H1 (cell line): ENCODE results near the gene KLHL2. TPM values are rescaled to one million over a fixed set of nuclear protein-coding genes. Genes with fewer than 3 reads are reported as not detected.

Source experiments
- CTCF ChIA-PET: fragments of 300-600 bp; sonication (Branson Sonifier 250); formaldehyde crosslinking; loops from one replicate; lab custom pipeline; 2021; ENCODE audit not compliant: partially characterized antibody; lab: Charles Lee
- POLR2A ChIA-PET: fragments of 300-600 bp; sonication (Branson Sonifier 250); formaldehyde crosslinking; loops from one replicate; lab custom pipeline; 2021; ENCODE audit warnings: inconsistent platforms; ENCODE audit not compliant: partially characterized antibody; lab: Charles Lee
- DNase-seq, 2 experiments: peaks; one replicate each; pipeline versions ENCODE4 v3.0.0 to v3.0.0-alpha.2; 2010 to 2022; ENCODE audit warnings: low spot score in 2 of 2, low read depth in 1 of 2, mixed read lengths in 1 of 2
- FAIRE-seq: peaks from 2 replicates; lab custom pipeline; 2011; peaks lifted over from hg19 to GRCh38; lab: Jason Lieb, UNC
- H2AFZ ChIP-seq: 2 replicates; pipeline ENCODE4 v1.8.1; 2012; ENCODE audit warnings: low read length, inconsistent platforms
- H2AK5ac ChIP-seq: 2 replicates; pipeline ENCODE4 v1.6.1; 2013; ENCODE audit warnings: low read depth, low read length
- H2BK120ac ChIP-seq: replicated peaks from 2 replicates; pipeline ENCODE3; 2013; ENCODE audit warnings: low read depth, low read length, inconsistent platforms
- H2BK12ac ChIP-seq: 2 replicates; pipeline ENCODE4 v1.6.1; 2013; ENCODE audit warnings: low read depth, low read length
- H2BK15ac ChIP-seq: 2 replicates; pipeline ENCODE4 v1.6.1; 2013; ENCODE audit warnings: low read length
- H2BK20ac ChIP-seq: 2 replicates; pipeline ENCODE4 v1.6.1; 2013; ENCODE audit warnings: low read length
- H2BK5ac ChIP-seq: 2 replicates; pipeline ENCODE4 v1.6.1; 2013; ENCODE audit warnings: low read depth, low read length
- H3K14ac ChIP-seq: 2 replicates; pipeline ENCODE4 v1.6.1; 2013; ENCODE audit warnings: inconsistent platforms; ENCODE audit not compliant: insufficient read length
- H3K18ac ChIP-seq: 2 replicates; pipeline ENCODE4 v1.6.1; 2013; ENCODE audit warnings: low read length; ENCODE audit errors: extremely low read depth
- H3K23ac ChIP-seq: 2 replicates; pipeline ENCODE4 v1.6.1; 2013; ENCODE audit warnings: inconsistent platforms; ENCODE audit not compliant: insufficient read length
- H3K23me2 ChIP-seq: 2 replicates; pipeline ENCODE4 v1.6.1; 2013; ENCODE audit warnings: low read depth, low read length
- H3K27ac ChIP-seq: 2 replicates; pipeline ENCODE4 v1.6.1; 2011; ENCODE audit warnings: low read depth, low read length, inconsistent platforms
- H3K27me3 ChIP-seq, 4 experiments: replicated peaks in 1 of 4; 1 replicate in 1 of 4; 2 replicates in 3 of 4; pipeline versions ENCODE4 v1.6.1 to v1.8.1; 2011 to 2013; ENCODE audit warnings: low read length in 3 of 4, mild to moderate bottlenecking in 3 of 4, inconsistent platforms in 2 of 4, mixed read lengths in 2 of 4, moderate library complexity in 1 of 4; ENCODE audit not compliant: control insufficient read depth in 3 of 4, insufficient read depth in 3 of 4; ENCODE audit errors: extremely low read depth in 1 of 4
- H3K36me3 ChIP-seq, 4 experiments: 2 replicates each; pipeline versions ENCODE4 v1.6.1 to v1.8.1; 2011 to 2013; ENCODE audit warnings: mild to moderate bottlenecking in 4 of 4, low read length in 3 of 4, moderate library complexity in 2 of 4, control low read depth in 1 of 4, inconsistent platforms in 1 of 4; ENCODE audit not compliant: insufficient read depth in 4 of 4, control insufficient read depth in 2 of 4
- H3K4ac ChIP-seq: replicated peaks from 2 replicates; pipeline ENCODE3; 2013; ENCODE audit warnings: low read length, low read depth, mixed read lengths, inconsistent platforms; ENCODE audit not compliant: insufficient read length
- H3K4me1 ChIP-seq, 4 experiments: replicated peaks in 1 of 4; 1 replicate in 1 of 4; 2 replicates in 3 of 4; pipeline versions ENCODE4 v1.6.1 to v1.8.1; 2011 to 2013; ENCODE audit warnings: low read length in 3 of 4, inconsistent platforms in 2 of 4, mixed read lengths in 1 of 4; ENCODE audit not compliant: insufficient read depth in 4 of 4, control insufficient read depth in 3 of 4
- H3K4me2 ChIP-seq, 2 experiments: 2 replicates each; pipeline versions ENCODE4 v1.6.1 to v1.8.1; 2011 to 2013; ENCODE audit warnings: low read depth in 2 of 2, low read length in 2 of 2, control low read depth in 1 of 2, inconsistent platforms in 1 of 2, mild to moderate bottlenecking in 1 of 2; ENCODE audit not compliant: insufficient read depth in 1 of 2
- H3K4me3 ChIP-seq, 4 experiments: fragments of 200-600, 300-600 bp in 1 of 4; sonication (generic), shearing (Covaris generic), sonication (Bioruptor Twin) in 1 of 4; 2 replicates each; pipeline versions ENCODE4 v1.5.1 to v1.8.1; 2011 to 2016; ENCODE audit warnings: low read length in 4 of 4, low read depth in 3 of 4, control low read depth in 2 of 4, inconsistent platforms in 2 of 4, mild to moderate bottlenecking in 2 of 4, mixed read lengths in 1 of 4, moderate library complexity in 1 of 4; ENCODE audit not compliant: insufficient read depth in 2 of 4; ENCODE audit errors: extremely low read depth in 1 of 4
- H3K56ac ChIP-seq: replicated peaks from 2 replicates; pipeline ENCODE3; 2013; ENCODE audit warnings: low read depth, mild to moderate bottlenecking, mixed read lengths, low read length, inconsistent platforms; ENCODE audit not compliant: insufficient read length
- H3K79me1 ChIP-seq: 2 replicates; pipeline ENCODE4 v1.6.1; 2013; ENCODE audit warnings: low read depth, low read length, control low read depth
- H3K79me2 ChIP-seq, 2 experiments: 2 replicates each; pipeline versions ENCODE4 v1.6.1 to v1.8.1; 2012 to 2013; ENCODE audit warnings: low read length in 2 of 2, mild to moderate bottlenecking in 2 of 2, inconsistent platforms in 1 of 2; ENCODE audit not compliant: insufficient read depth in 2 of 2, control insufficient read depth in 1 of 2
- H3K9ac ChIP-seq, 4 experiments: replicated peaks in 1 of 4; 1 replicate in 1 of 4; 2 replicates in 3 of 4; pipeline versions ENCODE4 v1.6.1 to v1.8.1; 2011 to 2013; ENCODE audit warnings: low read depth in 3 of 4, low read length in 3 of 4, control low read depth in 2 of 4, mild to moderate bottlenecking in 2 of 4, moderate library complexity in 2 of 4, inconsistent platforms in 1 of 4; ENCODE audit errors: extremely low read depth in 1 of 4
- H3K9me3 ChIP-seq, 2 experiments: 2 replicates each; pipeline versions ENCODE4 v1.6.1 to v1.8.1; 2012 to 2013; ENCODE audit warnings: mild to moderate bottlenecking in 2 of 2, moderate library complexity in 2 of 2, control low read depth in 1 of 2, inconsistent platforms in 1 of 2, low read depth in 1 of 2, low read length in 1 of 2, mixed read lengths in 1 of 2; ENCODE audit not compliant: insufficient read depth in 2 of 2
- H4K20me1 ChIP-seq, 2 experiments: replicated peaks in 1 of 2; 2 replicates each; pipeline versions ENCODE3 to v1.8.1; 2011 to 2013; ENCODE audit warnings: inconsistent platforms in 2 of 2, low read length in 2 of 2, mild to moderate bottlenecking in 1 of 2; ENCODE audit not compliant: insufficient read depth in 2 of 2, control insufficient read depth in 1 of 2
- H4K5ac ChIP-seq: 2 replicates; pipeline ENCODE4 v1.6.1; 2013; ENCODE audit warnings: low read length, low read depth, mixed read lengths, inconsistent platforms; ENCODE audit not compliant: insufficient read length
- H4K8ac ChIP-seq: 2 replicates; pipeline ENCODE4 v1.8.0; 2013; ENCODE audit warnings: mild to moderate bottlenecking, moderate library complexity, low read length, inconsistent platforms; ENCODE audit not compliant: insufficient read depth; ENCODE audit errors: extremely low read depth
- H4K91ac ChIP-seq: replicated peaks from 2 replicates; pipeline ENCODE3; 2013; ENCODE audit warnings: low read length, mixed read lengths, inconsistent platforms; ENCODE audit not compliant: insufficient read length
- ASH2L ChIP-seq: fragments of 200-600, 300-600 bp; sonication (generic); IDR thresholded peaks from one replicate; pipeline ENCODE4 v1.7.1; 2017; ENCODE audit warnings: low read length
- E2F6 ChIP-seq: IDR thresholded peaks from 2 replicates; pipeline ENCODE4 v1.6.1; 2012; ENCODE audit warnings: inconsistent platforms
- WGBS, 2 experiments: shearing (Covaris generic) in 1 of 2; methylation state at CpG; one replicate each; pipeline versions ENCODE4 v1.1.6 to v1.1.7; 2013 to 2015; ENCODE audit warnings: low lambda C conversion rate in 2 of 2, mixed read lengths in 2 of 2, inconsistent platforms in 1 of 2, low coverage in 1 of 2, missing lambda C conversion rate in 1 of 2; ENCODE audit not compliant: insufficient replicate concordance in 2 of 2, insufficient coverage in 1 of 2, insufficient read length in 1 of 2; ENCODE audit errors: extremely low coverage in 1 of 2, missing lambda C conversion rate in 1 of 2; 5-methylcytosine and 5-hydroxymethylcytosine counted together
- polyA plus RNA-seq, 7 experiments: library from polyadenylated mRNA; depleted of rRNA in 3 of 7; stranded (reverse) in 5 of 7; unstranded in 2 of 7; fragments of >200 nt in 5 of 7; fragments of 200-250 nt in 2 of 7; gene quantifications; 1 replicate in 5 of 7; 2 replicates in 1 of 7; 4 replicates in 1 of 7; pipeline versions ENCODE4 v1.2.1 to v1.2.3, GENCODE V29; 2011 to 2013; ENCODE audit warnings: missing spikeins in 2 of 7, mixed read lengths in 2 of 7
- total RNA-seq: library from RNA; stranded (reverse); fragmentation: NEBNext Ultra II Directional; extraction: Animal tissue kit (Norgen Biotek cat#: 25700); gene quantifications from 2 replicates; pipeline ENCODE4 v1.2.1, GENCODE V29; 2021

KLHL2 gene
- total and polyA plus RNA-seq, 2 of the 8 experiments (the other 6 are each of a cell fraction or from before 2014, with no cell fraction given) = 5.2 to 12.0 TPM

- no peak overlapping the region for H3K27ac ChIP-seq
- no peak overlapping the region for H3K4me3 ChIP-seq
- ChIA-PET POLR2A (no interaction called here), CTCF (no interaction called here)
- H2BK12ac ChIP-seq = no peak overlapping the region
- TF ChIP-seq E2F6 (no peak), ASH2L (no peak)
- H4K91ac ChIP-seq = no peak overlapping the region
- H3K4me1 ChIP-seq = no peaks in the 10 kb centered on the region
- H3K14ac ChIP-seq = no peak overlapping the region
- H3K27me3 ChIP-seq = no peaks in the 10 kb centered on the region
- no peak overlapping the region for H2BK5ac ChIP-seq
- no peak overlapping the region for H2AFZ ChIP-seq
- FAIRE-seq (no peak), DNase-seq (no peak)
- no peak overlapping the region for H4K8ac ChIP-seq
- no peak overlapping the region for H3K9ac ChIP-seq
- H3K4me2 ChIP-seq = no peak overlapping the region
- H3K23ac ChIP-seq = no peak overlapping the region
- H2BK120ac ChIP-seq = no peak overlapping the region
- no peaks in the 10 kb centered on the region for H3K79me1 ChIP-seq
- no peak overlapping the region for H3K56ac ChIP-seq
- no peaks in the 10 kb centered on the region for H3K9me3 ChIP-seq
- 97% methylated on average over 4 of the region's 4 CpGs; no CpG with 5 or more reads in 1 of the 2 experiments for WGBS, 2 experiments
- no peak overlapping the region for H2BK20ac ChIP-seq
- no peaks in the 10 kb centered on the region for H3K23me2 ChIP-seq
- no peaks in the 10 kb centered on the region for H4K20me1 ChIP-seq
- no peaks in the 10 kb centered on the region for H3K79me2 ChIP-seq
- no peak overlapping the region for H2BK15ac ChIP-seq
- H4K5ac ChIP-seq = no peak overlapping the region
- H3K18ac ChIP-seq = no peak overlapping the region
- H3K36me3 ChIP-seq = no peaks in the 10 kb centered on the region
- H3K4ac ChIP-seq = no peak overlapping the region
- no peak overlapping the region for H2AK5ac ChIP-seq
These were observed 14.4 kb upstream of the KLHL2 start for GRCh38 chr4:165192956-165193355.
